ENCODE data around the gene PPIC.

- TF ChIP-seq CTCF (IDR thresholded peaks at IDR 0.05; ENCODE audit: extremely low read depth in 1 of 2, insufficient read depth in 1 of 2, low read depth in 1 of 2, low read length in 2 of 2), result no peak
- TF ChIP-seq EZH2 (IDR thresholded peaks at IDR 0.05; ENCODE audit: borderline replicate concordance, low read depth, low read length, severe bottlenecking), result no peak
- no peak for TF ChIP-seq MAX (IDR thresholded peaks at IDR 0.05; ENCODE audit: insufficient read depth, insufficient read length)
- no peak for TF ChIP-seq FOS (IDR thresholded peaks at IDR 0.05; ENCODE audit: borderline replicate concordance, insufficient read depth, low read length)
Measured at GRCh38 chr5:122997294-122997693, 39.2 kb downstream of the PPIC start.

Measured in endothelial cell of umbilical vein (primary cell).